HG03045 (cell line): ENCODE measurements around the gene APEH.

Source experiments
- ATAC-seq: cut with Tn5 transposase; IDR thresholded peaks from one replicate; pipeline ENCODE4 v1.9.1; 2021; ENCODE audit warnings: mild to moderate bottlenecking, moderate library complexity; ENCODE audit not compliant: unreplicated experiment

The APEH gene

DNA sequence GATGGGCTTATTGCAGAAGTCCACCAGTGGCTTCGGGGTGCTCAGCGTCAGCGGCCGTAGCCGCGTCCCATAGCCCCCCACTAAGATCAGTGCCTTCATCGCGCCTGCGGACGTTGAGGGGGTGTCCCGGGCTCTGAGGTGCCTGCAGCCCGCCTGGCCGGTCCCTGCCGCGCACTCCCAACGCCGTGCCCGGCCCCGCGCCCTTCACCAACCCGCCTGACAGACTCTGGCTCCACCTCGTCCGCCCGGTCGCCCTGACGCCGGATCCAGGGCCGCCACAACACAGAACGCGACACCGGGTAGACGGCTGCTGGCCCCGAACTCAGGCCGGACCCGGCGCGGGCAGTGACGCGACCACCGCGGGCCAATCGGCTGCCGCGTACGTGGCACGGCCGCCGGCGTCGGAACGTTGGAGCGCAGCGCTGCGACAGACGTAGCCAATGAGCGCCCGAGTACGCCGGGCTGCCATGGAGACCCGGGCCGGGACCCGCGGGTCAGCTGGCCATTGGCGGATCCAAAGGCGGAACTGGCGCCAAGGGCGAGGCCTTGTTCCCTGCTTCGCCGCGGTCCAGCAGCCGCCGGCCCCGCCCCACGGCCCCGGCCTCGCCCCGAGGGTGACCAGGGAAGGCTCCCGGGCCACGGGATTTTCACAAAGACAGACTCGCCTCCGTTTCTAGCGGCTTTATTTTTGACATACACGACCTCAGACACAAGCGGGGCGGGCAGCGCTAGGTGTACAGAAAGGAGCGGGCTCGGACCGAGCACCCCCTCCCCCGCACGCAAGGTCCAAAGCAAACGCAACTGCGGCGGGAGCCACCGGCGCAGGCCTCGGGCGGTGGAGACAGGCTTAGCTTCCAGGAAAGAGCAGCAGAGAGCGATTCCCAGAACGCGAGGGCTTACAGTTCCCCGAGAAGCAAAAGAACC, 49.7 kb downstream of the APEH start, which contains the start of gene GMPPB:
Gene GMPPB (minus strand): TSS at position 324 of the 924 bp plus-strand sequence. CDS start 225 bp downstream, at position 99.
- peak; percentile 83 for ATAC-seq

- ATAC-seq, result no peak
Measured at GRCh38 chr3:49724586-49724985, 50.4 kb downstream of the APEH start.

- ATAC-seq, result no peak
Measured at GRCh38 chr3:49725906-49726681, 51.9 kb downstream of the APEH start.

DNA sequence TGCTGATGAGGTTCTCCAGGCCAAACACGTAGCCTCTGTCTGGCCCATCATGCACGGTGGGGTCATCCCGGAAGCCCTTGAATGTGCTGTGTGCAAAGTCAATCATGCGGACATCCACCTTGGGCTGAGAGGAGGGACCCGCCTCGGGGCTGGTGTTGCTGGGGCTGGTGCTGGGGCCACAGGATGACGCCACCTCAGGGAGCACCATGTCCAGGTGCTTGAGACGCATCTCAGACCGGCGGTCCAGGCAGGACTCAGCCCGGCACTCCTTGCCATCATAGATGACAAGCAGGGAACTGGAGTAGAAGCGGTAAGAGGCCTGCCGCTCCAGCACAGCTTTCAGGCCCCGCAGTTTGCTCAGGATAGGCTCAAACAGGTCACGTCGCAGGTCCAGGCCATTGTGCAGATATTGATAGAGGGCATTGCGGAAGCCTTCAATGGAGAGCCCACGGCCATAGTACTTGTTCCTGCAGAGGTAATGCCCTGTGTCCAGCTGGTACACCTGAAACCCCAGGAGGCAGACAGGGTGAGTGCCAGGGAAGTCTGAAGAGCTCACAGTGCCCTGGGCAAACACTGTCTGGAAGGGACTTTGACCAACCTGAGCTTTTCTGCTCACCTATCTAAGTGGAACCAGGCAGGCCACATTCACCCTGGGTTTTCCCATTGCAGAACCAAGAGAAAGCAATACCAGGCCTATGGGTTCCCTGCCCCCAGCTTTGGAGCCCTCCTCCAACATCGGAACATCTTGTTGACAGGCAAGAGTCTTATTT, 53.2 kb downstream of the APEH start:
- ATAC-seq, result no peak

DNA sequence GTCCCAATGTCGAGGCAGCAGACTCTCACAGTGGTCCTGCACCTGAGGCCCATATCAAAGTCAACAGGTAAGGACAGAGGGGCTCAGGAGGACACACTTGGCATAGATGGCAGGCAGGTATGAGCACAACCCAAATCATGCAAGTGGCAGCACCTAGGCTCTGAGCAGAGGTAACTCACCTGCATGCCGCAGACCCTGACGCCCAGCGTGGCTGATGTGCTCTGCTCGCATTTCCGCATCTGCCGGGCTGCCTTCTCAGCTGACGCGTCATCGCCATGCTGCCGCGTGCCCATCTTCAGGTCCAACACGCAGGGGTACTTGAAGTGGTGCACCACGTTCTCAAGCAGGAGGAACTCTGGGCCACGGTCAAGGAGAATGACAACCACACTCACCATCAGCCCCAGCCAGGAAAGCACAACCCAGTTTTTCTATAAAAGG, 53.8 kb downstream of the APEH start:
- no peak for ATAC-seq

- ATAC-seq, result no peak
Measured at GRCh38 chr3:49729966-49730609, 55.9 kb downstream of the APEH start.

DNA sequence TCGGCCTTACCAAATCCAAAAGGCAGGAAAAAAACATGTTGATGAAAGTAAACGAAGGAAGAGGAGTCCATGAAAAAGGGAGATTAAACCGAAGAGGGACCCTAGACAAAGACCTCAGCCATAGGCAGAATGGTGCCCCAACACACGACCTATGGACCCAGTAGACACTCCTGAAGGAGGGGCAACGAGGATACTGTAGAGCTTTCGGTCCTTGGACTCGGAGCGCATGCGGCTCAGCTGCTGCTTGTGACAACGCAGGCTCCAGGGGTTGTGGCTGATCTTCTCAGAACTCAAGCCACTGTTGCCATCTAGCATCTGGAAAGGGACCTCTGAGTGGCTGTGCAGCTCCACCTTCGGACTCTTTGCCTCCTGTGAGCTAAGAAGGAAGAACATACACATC, 58.4 kb downstream of the APEH start:
- ATAC-seq, result no peak

- ATAC-seq, result no peak
Measured at GRCh38 chr3:49733551-49733950, 59.4 kb downstream of the APEH start.
